GM18498 (cell line): ENCODE results near the gene TNFRSF14.

Experiments used
- ATAC-seq: cut with Tn5 transposase; IDR thresholded peaks from one replicate; pipeline ENCODE4 v1.9.1; 2021; ENCODE audit warnings: mild to moderate bottlenecking, moderate library complexity; ENCODE audit not compliant: unreplicated experiment

TNFRSF14 gene

GRCh38 chr1:2586154-2587070, 30.2 kb downstream of the TNFRSF14 start, which contains the start of gene PRXL2B:
Gene PRXL2B (plus strand): TSS chr1:2586777. CDS start chr1:2586886, 109 bp downstream.
- peak; percentile 75 for ATAC-seq

- ATAC-seq, result no peak
These were observed 31.1 kb downstream of the TNFRSF14 start for GRCh38 chr1:2587071-2587859.

- ATAC-seq, result no peak
These were observed 31.8 kb downstream of the TNFRSF14 start for GRCh38 chr1:2587860-2588571.

GRCh38 chr1:2588661-2589430, 32.7 kb downstream of the TNFRSF14 start:
- ATAC-seq, result no peak

GRCh38 chr1:2589431-2590232, 33.5 kb downstream of the TNFRSF14 start:
- no peak for ATAC-seq

GRCh38 chr1:2590233-2591141, 34.3 kb downstream of the TNFRSF14 start:
- ATAC-seq, result no peak

- ATAC-seq, result no peak
These were observed 35.0 kb downstream of the TNFRSF14 start for GRCh38 chr1:2591233-2591580.

GRCh38 chr1:2591581-2592261, 35.5 kb downstream of the TNFRSF14 start:
- no peak for ATAC-seq

- no peak for ATAC-seq
These were observed 36.5 kb downstream of the TNFRSF14 start for GRCh38 chr1:2592672-2593071.

GRCh38 chr1:2593251-2593878, 37.2 kb downstream of the TNFRSF14 start:
- no peak for ATAC-seq

- no peak for ATAC-seq
These were observed 38.0 kb downstream of the TNFRSF14 start for GRCh38 chr1:2594001-2594640.

- no peak for ATAC-seq
These were observed 38.5 kb downstream of the TNFRSF14 start for GRCh38 chr1:2594641-2595131.

GRCh38 chr1:2595261-2595811, 39.2 kb downstream of the TNFRSF14 start:
- no peak for ATAC-seq

- ATAC-seq, result no peak
These were observed 39.8 kb downstream of the TNFRSF14 start for GRCh38 chr1:2595812-2596529.

GRCh38 chr1:2596530-2597333, 40.6 kb downstream of the TNFRSF14 start:
- ATAC-seq, result no peak
